ENCODE data around the gene KRT25. TPM values are rescaled to one million over a fixed set of nuclear protein-coding genes. Genes with fewer than 3 reads are reported as not detected.

KRT25 gene
- total and polyA plus RNA-seq, 2 donors (not counting 1 experiment from before 2014, with no cell fraction given) = not detected

DNA sequence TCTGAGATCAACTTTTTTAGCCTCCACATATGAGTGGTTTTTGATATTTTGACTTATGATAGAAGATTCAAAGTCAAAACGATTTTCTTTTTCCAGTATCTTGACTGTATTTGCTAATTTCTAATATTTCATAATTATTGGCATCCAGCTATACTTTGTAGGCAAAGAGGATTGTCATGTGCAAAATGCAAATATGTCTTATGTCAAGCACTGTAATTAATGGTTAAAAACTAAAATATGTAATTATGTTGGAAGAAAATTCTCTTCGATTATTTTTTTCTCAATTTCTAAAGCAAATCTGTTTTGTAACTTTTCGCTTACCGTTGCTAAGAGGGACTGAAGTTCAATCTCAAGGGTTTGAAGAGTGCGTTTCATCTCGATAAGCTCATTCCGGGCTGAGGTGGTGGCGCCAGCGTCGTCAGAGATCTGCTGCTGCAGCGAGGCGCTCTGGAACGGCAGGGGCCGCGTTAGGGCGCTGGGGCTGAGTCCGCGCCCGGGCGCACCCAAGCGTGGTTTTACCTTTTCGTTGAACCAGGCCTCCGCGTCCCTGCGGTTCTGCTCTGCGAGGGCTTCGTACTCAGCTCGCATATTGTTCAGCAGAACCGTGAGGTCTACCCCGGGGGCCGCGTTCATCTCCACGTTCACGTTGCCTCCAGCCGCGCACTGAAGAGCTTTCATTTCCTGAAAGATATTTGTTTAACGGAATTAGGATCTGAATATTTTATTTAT lies 24.2 kb upstream of the KRT25 start:
- Mint-ChIP-seq H3K9me3 (ENCODE audit: insufficient read depth) (no peaks in the 10 kb centered on the region), H3K27ac (no peak overlapping the region), H3K27me3 (peaks cover 68% of the 10 kb centered on the region), H3K4me1 (peaks cover 2% of the 10 kb centered on the region), H3K4me3 (peak overlapping the region; percentile 55)
- Histone ChIP-seq H3K27me3 (replicated peaks in 1 of 4; ENCODE audit: control extremely low read depth in 1 of 4, control insufficient read depth in 3 of 4, insufficient read depth in 4 of 4, low read length in 3 of 4) (peaks cover 0 to 23% (median 19%) of the 10 kb centered on the region in 4 experiments), H3K9ac (ENCODE audit: low read length) (peak overlapping the region; percentile 39), H3K9me3 (ENCODE audit: control extremely low read depth in 1 of 3, control insufficient read depth in 2 of 3, insufficient read depth in 1 of 3, low read length in 2 of 3) (peaks cover 0 to 5% (median 0%) of the 10 kb centered on the region in 3 donors), H3K79me2 (ENCODE audit: control insufficient read depth, insufficient read depth, low read length) (no peaks in the 10 kb centered on the region), H3K4me2 (replicated peaks; ENCODE audit: low read depth, low read length, poor library complexity, severe bottlenecking) (peak overlapping the region; percentile 63), H3K27ac (ENCODE audit: low read length in 2 of 2) (no peak overlapping the region), H4K20me1 (ENCODE audit: control insufficient read depth, insufficient read depth, low read length, poor library complexity, severe bottlenecking) (no peaks in the 10 kb centered on the region), H2AFZ (ENCODE audit: insufficient read depth, low read depth, low read length, poor library complexity, severe bottlenecking) (peak overlapping the region; percentile 65), H3K36me3 (replicated peaks in 1 of 2; ENCODE audit: control extremely low read depth in 1 of 2, control insufficient read depth in 1 of 2, extremely low read depth in 1 of 2, insufficient read depth in 2 of 2, low read length in 1 of 2) (no peaks in the 10 kb centered on the region), H3K4me1 (ENCODE audit: control insufficient read depth in 2 of 2, insufficient read depth in 2 of 2, low read length in 2 of 2) (peaks cover 5 to 7% of the 10 kb centered on the region in 2 donors), H3K4me3 (ENCODE audit: control extremely low read depth in 1 of 5, extremely low read depth in 1 of 5, insufficient read depth in 1 of 5, low read depth in 2 of 5, low read length in 4 of 5) (peak overlapping the region in 3 of 5 experiments; percentile 16 to 53 (median 44))
- WGBS (ENCODE audit: insufficient coverage) = 41% methylated on average over 33 of the region's 37 CpGs
- DNase-seq = peak; percentile 39
- no peak for ATAC-seq (ENCODE audit: low read depth)
- intact Hi-C loops (cut with micrococcal nuclease) = no loop called here
- ChIA-PET POLR2A (no interaction called here), CTCF (interaction anchor here (1.0 kb wide), 1 partner anchor 13 kb away, joined by 3 read pairs; no protein-coding TSS in a partner anchor)
- TF ChIP-seq, protein P1, sequence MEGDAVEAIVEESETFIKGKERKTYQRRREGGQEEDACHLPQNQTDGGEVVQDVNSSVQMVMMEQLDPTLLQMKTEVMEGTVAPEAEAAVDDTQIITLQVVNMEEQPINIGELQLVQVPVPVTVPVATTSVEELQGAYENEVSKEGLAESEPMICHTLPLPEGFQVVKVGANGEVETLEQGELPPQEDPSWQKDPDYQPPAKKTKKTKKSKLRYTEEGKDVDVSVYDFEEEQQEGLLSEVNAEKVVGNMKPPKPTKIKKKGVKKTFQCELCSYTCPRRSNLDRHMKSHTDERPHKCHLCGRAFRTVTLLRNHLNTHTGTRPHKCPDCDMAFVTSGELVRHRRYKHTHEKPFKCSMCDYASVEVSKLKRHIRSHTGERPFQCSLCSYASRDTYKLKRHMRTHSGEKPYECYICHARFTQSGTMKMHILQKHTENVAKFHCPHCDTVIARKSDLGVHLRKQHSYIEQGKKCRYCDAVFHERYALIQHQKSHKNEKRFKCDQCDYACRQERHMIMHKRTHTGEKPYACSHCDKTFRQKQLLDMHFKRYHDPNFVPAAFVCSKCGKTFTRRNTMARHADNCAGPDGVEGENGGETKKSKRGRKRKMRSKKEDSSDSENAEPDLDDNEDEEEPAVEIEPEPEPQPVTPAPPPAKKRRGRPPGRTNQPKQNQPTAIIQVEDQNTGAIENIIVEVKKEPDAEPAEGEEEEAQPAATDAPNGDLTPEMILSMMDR (IDR thresholded peaks at IDR 0.05) = no peak
- TF ChIP-seq EZH2 (IDR thresholded peaks at IDR 0.05; ENCODE audit: borderline replicate concordance, insufficient read depth, low read depth, low read length, poor library complexity, severe bottlenecking) = no peak

DNA sequence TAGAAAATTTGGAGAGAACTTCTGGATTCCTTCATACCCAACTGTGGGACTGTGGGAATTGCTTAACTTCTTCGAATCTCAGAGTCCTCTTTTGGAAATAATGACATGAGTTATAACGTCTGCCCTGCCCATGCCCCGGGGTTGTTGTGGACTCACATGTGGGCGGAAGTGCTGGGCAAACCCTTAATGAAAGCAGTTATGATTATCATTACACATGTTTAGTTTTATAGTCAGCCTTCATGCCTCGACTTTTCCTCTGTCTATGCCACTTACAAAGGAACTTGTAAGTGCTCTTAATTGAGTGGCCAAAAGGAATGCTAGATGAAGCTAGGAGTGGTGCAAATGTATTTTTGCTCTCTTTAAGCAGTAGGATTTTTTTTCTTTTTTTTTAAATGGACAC lies 23.3 kb upstream of the KRT25 start:
- WGBS (ENCODE audit: insufficient coverage) = no CpG with 5 or more reads among the region's 5 CpGs
- Mint-ChIP-seq H3K4me3 (no peak overlapping the region), H3K4me1 (peaks cover 2% of the 10 kb centered on the region), H3K27ac (no peak overlapping the region), H3K9me3 (ENCODE audit: insufficient read depth) (no peaks in the 10 kb centered on the region), H3K27me3 (peaks cover 70% of the 10 kb centered on the region)
- Histone ChIP-seq H3K9me3 (ENCODE audit: control extremely low read depth in 1 of 3, control insufficient read depth in 2 of 3, insufficient read depth in 1 of 3, low read length in 2 of 3) (peaks cover 0 to 5% (median 0%) of the 10 kb centered on the region in 3 donors), H3K4me1 (ENCODE audit: control insufficient read depth in 2 of 2, insufficient read depth in 2 of 2, low read length in 2 of 2) (peaks cover 5 to 7% of the 10 kb centered on the region in 2 donors), H3K27me3 (replicated peaks in 1 of 4; ENCODE audit: control extremely low read depth in 1 of 4, control insufficient read depth in 3 of 4, insufficient read depth in 4 of 4, low read length in 3 of 4) (peaks cover 0 to 23% (median 19%) of the 10 kb centered on the region in 4 experiments), H4K20me1 (ENCODE audit: control insufficient read depth, insufficient read depth, low read length, poor library complexity, severe bottlenecking) (no peaks in the 10 kb centered on the region), H3K4me2 (replicated peaks; ENCODE audit: low read depth, low read length, poor library complexity, severe bottlenecking) (no peak overlapping the region), H3K79me2 (ENCODE audit: control insufficient read depth, insufficient read depth, low read length) (no peaks in the 10 kb centered on the region), H3K9ac (ENCODE audit: low read length) (no peak overlapping the region), H2AFZ (ENCODE audit: insufficient read depth, low read depth, low read length, poor library complexity, severe bottlenecking) (no peak overlapping the region), H3K27ac (ENCODE audit: low read length in 2 of 2) (no peak overlapping the region), H3K4me3 (ENCODE audit: control extremely low read depth in 1 of 5, extremely low read depth in 1 of 5, insufficient read depth in 1 of 5, low read depth in 2 of 5, low read length in 4 of 5) (no peak overlapping the region), H3K36me3 (replicated peaks in 1 of 2; ENCODE audit: control extremely low read depth in 1 of 2, control insufficient read depth in 1 of 2, extremely low read depth in 1 of 2, insufficient read depth in 2 of 2, low read length in 1 of 2) (no peaks in the 10 kb centered on the region)
- ChIA-PET CTCF (no interaction called here), POLR2A (no interaction called here)
- ATAC-seq (ENCODE audit: low read depth) (no peak), DNase-seq (no peak)
- intact Hi-C loops (cut with micrococcal nuclease) = no loop called here
- no peak for TF ChIP-seq EZH2 (IDR thresholded peaks at IDR 0.05; ENCODE audit: borderline replicate concordance, insufficient read depth, low read depth, low read length, poor library complexity, severe bottlenecking)
